Lower leg skin (tissue), 4 donors: Measurements from ENCODE around the gene PDE6A. TPM values are rescaled to one million over a fixed set of nuclear protein-coding genes. Genes with fewer than 3 reads are reported as not detected.

Experiments used
- DNase-seq, 2 donors: peaks; one replicate each; pipeline ENCODE4 v3.0.0-alpha.2; 2019; ENCODE audit warnings: low spot score in 2 of 2
- H3K4me3 ChIP-seq: fragments of 200-600 bp; sonication (generic); 2 replicates; pipeline ENCODE4 v1.5.1; 2017; ENCODE audit warnings: mild to moderate bottlenecking, low read depth; ENCODE audit not compliant: poor library complexity, severe bottlenecking
- CTCF ChIP-seq, 3 donors: fragments of 450-650 bp; IDR thresholded peaks; one replicate each; pipeline ENCODE4 v1.5.1; 2016; ENCODE audit warnings: antibody characterized with exemption in 3 of 3, mild to moderate bottlenecking in 3 of 3, moderate library complexity in 2 of 3
- POLR2A ChIP-seq, 2 donors: fragments of 450-650 bp; IDR thresholded peaks; one replicate each; pipeline ENCODE4 v1.6.1; 2016 to 2017; ENCODE audit warnings: antibody characterized with exemption in 2 of 2, mild to moderate bottlenecking in 1 of 2, moderate library complexity in 1 of 2
- WGBS, 2 donors: methylation state at CpG; one replicate each; pipeline ENCODE4 v1.1.5; 2018; 5-methylcytosine and 5-hydroxymethylcytosine counted together
- intact Hi-C: fragments of 100-400 bp; cut with DNase I; formaldehyde crosslinking; loops from one replicate; pipeline ENCODE4 v1.15.0; 2023; ENCODE audit warnings: low total_unique reads
- total RNA-seq, 4 donors: library from RNA; depleted of rRNA; stranded (reverse); fragments of >200 nt; gene quantifications; one replicate each; pipeline ENCODE4 v1.1.0, GENCODE V29; 2016

Gene PDE6A
- total RNA-seq, 4 donors from 2014 or later: 0.04 to 1.0 (median 0.49) TPM; not detected in 1

DNA sequence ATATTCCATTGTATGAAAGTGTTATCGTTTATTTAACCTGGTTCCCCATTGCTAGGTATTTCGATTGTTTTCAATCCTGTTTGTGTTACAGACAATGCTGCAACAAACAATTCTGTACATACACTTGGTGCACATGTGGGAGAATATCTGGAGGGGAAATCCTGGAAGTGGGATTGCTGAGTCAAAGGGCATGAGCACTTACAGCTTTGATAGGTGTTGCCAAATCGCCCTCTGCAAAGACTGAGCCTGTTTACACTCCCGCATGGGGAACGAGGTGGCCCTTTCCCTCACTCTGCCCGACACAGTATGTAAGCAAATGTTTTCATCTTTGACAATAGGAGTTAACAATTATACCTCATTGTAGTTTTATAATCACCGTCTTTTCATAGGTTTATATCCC, 66.2 kb downstream of the PDE6A start:
- intact Hi-C loops: no loop called here
- DNase-seq: no peak
- TF ChIP-seq POLR2A (IDR thresholded peaks at IDR 0.05): no peak
- no peak for TF ChIP-seq CTCF (IDR thresholded peaks at IDR 0.05)
- WGBS, 2 donors: 43 to 52% methylated on average over 7 of the region's 7 CpGs
- H3K4me3 ChIP-seq: no peak overlapping the region

GRCh38 chr5:149873896-149874295, 70.7 kb downstream of the PDE6A start:
- no peak for DNase-seq
- no peak overlapping the region for H3K4me3 ChIP-seq
- intact Hi-C loops: no loop called here
- TF ChIP-seq CTCF (IDR thresholded peaks at IDR 0.05): no peak
- 50 to 57% methylated on average over 1 of the region's 1 CpG for WGBS, 2 donors

DNA sequence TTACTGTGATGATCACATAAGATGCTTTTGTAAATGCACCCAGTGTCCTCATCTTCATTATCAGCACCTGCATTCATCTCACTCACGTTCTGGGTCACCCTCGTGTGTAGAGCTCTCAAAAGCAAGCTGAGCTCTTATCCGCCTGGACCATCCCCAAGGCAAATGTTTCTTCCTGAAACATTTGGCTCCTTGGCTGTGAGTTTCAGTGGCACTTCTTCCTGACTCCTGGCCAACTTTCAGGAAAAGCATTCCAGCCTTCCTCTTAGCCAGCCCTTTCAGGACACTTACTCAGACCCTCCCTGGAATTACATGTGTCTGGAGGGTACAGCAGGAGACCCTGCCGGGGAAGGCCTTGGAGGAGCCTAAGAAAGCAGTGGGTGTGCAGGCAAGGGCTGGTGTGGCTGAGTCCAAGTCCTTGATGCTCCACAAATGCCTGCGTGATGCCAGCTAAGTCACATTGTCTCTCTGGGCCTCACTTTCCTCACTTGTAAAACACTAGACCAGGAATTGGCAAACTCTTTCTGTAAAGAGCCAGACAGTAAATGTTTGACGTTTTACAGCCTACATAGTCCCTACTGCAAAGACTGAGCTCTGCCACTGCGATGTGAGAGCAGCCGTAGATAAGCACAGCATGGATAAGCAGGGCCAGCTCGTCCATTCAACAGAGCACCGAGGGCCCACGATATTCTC, 72.1 kb downstream of the PDE6A start:
- H3K4me3 ChIP-seq: no peak overlapping the region
- TF ChIP-seq CTCF (IDR thresholded peaks at IDR 0.05): no peak
- TF ChIP-seq POLR2A (IDR thresholded peaks at IDR 0.05): no peak
- intact Hi-C loops: no loop called here
- DNase-seq: no peak
- 59 to 65% methylated on average over 11 of the region's 11 CpGs for WGBS, 2 donors

GRCh38 chr5:149871471-149871870, 73.1 kb downstream of the PDE6A start:
- intact Hi-C loops: no loop called here
- WGBS, 2 donors: 92 to 93% methylated on average over 7 of the region's 7 CpGs
- no peak for DNase-seq
- H3K4me3 ChIP-seq: no peak overlapping the region
- TF ChIP-seq CTCF (IDR thresholded peaks at IDR 0.05): no peak
- TF ChIP-seq POLR2A (IDR thresholded peaks at IDR 0.05): no peak

GRCh38 chr5:149870697-149871096, 73.9 kb downstream of the PDE6A start:
- TF ChIP-seq POLR2A (IDR thresholded peaks at IDR 0.05) (no peak), CTCF (IDR thresholded peaks at IDR 0.05) (no peak)
- DNase-seq: no peak
- intact Hi-C loops: no loop called here
- no peak overlapping the region for H3K4me3 ChIP-seq

DNA sequence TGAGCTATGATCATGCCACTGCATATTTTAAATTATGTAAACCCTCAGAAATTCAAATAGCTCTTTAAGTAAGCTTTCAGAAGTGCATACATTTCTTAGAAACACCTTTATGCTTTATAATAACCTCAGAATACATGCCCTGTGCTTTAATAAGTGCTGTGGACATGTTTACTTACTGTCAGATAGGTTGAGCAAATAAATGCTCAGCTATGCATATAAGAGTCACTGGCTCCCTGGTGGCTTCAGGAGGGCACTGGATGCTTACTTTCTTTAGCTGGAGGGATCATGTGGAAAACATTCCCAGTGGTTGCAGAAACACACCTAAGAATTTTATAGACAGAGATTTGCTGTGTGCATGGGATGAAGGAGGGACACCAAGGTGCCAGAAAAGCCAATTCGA, 74.4 kb downstream of the PDE6A start:
- no peak for TF ChIP-seq POLR2A (IDR thresholded peaks at IDR 0.05)
- no peak for TF ChIP-seq CTCF (IDR thresholded peaks at IDR 0.05)
- intact Hi-C loops: no loop called here
- WGBS, 2 donors: 73 to 84% methylated on average over 1 of the region's 1 CpG
- DNase-seq: no peak
- H3K4me3 ChIP-seq: no peak overlapping the region
